Measurements from ENCODE around the gene ESPN.

DNA sequence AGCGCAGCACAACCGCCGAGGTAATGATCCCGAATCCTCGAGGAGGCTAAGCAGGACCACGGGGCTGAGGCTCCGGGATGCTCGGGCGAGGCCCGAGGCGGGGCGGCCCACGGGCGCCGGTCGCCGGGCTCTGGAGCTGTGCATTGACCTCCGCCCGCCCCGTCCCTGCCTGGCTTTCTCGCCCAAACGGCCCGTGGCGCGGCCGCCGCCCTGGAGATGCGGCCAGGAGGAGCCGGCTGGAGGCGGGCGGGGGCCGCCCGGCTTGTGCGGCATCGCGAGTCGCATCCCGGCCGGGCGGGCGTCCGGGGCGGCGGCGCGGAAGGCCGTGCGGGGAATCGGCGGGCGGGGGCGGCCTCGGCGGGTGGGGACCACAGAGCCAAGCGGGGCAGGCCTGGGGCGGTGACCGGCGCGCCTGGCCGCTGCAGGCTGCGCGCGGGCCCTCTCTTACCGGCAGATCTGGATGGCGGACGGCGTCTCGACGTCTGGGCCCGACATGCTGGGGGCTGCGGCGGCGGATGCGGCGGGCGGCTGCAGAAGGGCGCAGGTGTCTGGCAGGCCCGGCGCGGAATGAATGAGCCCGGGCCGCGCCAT, 31.7 kb upstream of the ESPN start:
- TF ChIP-seq, protein P1, sequence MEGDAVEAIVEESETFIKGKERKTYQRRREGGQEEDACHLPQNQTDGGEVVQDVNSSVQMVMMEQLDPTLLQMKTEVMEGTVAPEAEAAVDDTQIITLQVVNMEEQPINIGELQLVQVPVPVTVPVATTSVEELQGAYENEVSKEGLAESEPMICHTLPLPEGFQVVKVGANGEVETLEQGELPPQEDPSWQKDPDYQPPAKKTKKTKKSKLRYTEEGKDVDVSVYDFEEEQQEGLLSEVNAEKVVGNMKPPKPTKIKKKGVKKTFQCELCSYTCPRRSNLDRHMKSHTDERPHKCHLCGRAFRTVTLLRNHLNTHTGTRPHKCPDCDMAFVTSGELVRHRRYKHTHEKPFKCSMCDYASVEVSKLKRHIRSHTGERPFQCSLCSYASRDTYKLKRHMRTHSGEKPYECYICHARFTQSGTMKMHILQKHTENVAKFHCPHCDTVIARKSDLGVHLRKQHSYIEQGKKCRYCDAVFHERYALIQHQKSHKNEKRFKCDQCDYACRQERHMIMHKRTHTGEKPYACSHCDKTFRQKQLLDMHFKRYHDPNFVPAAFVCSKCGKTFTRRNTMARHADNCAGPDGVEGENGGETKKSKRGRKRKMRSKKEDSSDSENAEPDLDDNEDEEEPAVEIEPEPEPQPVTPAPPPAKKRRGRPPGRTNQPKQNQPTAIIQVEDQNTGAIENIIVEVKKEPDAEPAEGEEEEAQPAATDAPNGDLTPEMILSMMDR (conservative IDR thresholded peaks at IDR 0.05 in 1 of 2, IDR thresholded peaks at IDR 0.05 in 1 of 2; ENCODE audit: extremely low read depth in 1 of 2, insufficient read depth in 1 of 2, low read depth in 1 of 2, low read length in 2 of 2): no peak
- TF ChIP-seq EZH2 (IDR thresholded peaks at IDR 0.05; ENCODE audit: borderline replicate concordance, low read length): no peak
